ENCODE results near the gene RBBP7. TPM values are rescaled to one million over a fixed set of nuclear protein-coding genes. Genes with fewer than 3 reads are reported as not detected.

RBBP7 gene
- total RNA-seq, 1 experiment from 2014 or later = 146 TPM

DNA sequence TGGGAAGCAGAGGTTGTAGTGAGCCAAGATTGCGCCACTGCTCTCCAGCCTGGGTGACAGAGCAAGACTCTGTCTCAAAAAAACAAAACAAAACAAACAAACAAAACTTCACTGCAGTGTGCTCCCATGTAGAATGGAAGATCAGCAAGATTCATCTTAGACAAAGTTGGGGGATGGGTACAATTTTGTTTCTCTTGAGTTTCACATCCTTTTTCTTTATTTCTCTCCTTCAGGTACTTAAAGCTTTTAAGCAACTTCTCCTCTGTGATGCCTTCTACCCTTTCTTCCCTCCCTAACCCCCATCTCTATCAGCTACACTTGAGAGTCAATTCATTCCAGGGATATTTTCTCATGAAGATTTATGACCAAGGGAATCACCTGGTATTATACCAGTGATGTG is 15.5 kb upstream of the RBBP7 start:
- Histone ChIP-seq H3K4me3 (replicated peaks in 1 of 2; ENCODE audit: low read depth in 1 of 2, low read length in 2 of 2) (no peak overlapping the region), H3K4me2 (ENCODE audit: low read length) (no peak overlapping the region), H3K9me2 (ENCODE audit: insufficient read depth) (no peaks in the 10 kb centered on the region), H3K4me1 (ENCODE audit: control insufficient read depth in 1 of 2, insufficient read depth in 2 of 2, low read length in 2 of 2) (peaks cover 3 to 9% of the 10 kb centered on the region in 2 experiments; a peak in 3 of 4 replicates), H3K9me3 (ENCODE audit: control insufficient read depth in 1 of 2, insufficient read depth in 1 of 2, low read depth in 1 of 2, low read length in 2 of 2) (no peaks in the 10 kb centered on the region), H4K20me1 (ENCODE audit: insufficient read depth) (no peaks in the 10 kb centered on the region), H3K9ac (ENCODE audit: low read length) (no peak overlapping the region), H3K27me3 (ENCODE audit: insufficient read depth, low read length) (no peaks in the 10 kb centered on the region), H3K36me3 (ENCODE audit: control insufficient read depth in 1 of 2, insufficient read depth in 2 of 2, low read length in 2 of 2) (no peaks in the 10 kb centered on the region), H3K79me2 (ENCODE audit: insufficient read depth, low read length) (no peaks in the 10 kb centered on the region), H2AFZ (ENCODE audit: low read depth, low read length, poor library complexity, severe bottlenecking) (no peak overlapping the region), H3K27ac (ENCODE audit: low read depth, low read length) (no peak overlapping the region)
- ATAC-seq (no peak), DNase-seq (ENCODE audit: low read depth, low spot score) (no peak)
- TF ChIP-seq, protein P1, sequence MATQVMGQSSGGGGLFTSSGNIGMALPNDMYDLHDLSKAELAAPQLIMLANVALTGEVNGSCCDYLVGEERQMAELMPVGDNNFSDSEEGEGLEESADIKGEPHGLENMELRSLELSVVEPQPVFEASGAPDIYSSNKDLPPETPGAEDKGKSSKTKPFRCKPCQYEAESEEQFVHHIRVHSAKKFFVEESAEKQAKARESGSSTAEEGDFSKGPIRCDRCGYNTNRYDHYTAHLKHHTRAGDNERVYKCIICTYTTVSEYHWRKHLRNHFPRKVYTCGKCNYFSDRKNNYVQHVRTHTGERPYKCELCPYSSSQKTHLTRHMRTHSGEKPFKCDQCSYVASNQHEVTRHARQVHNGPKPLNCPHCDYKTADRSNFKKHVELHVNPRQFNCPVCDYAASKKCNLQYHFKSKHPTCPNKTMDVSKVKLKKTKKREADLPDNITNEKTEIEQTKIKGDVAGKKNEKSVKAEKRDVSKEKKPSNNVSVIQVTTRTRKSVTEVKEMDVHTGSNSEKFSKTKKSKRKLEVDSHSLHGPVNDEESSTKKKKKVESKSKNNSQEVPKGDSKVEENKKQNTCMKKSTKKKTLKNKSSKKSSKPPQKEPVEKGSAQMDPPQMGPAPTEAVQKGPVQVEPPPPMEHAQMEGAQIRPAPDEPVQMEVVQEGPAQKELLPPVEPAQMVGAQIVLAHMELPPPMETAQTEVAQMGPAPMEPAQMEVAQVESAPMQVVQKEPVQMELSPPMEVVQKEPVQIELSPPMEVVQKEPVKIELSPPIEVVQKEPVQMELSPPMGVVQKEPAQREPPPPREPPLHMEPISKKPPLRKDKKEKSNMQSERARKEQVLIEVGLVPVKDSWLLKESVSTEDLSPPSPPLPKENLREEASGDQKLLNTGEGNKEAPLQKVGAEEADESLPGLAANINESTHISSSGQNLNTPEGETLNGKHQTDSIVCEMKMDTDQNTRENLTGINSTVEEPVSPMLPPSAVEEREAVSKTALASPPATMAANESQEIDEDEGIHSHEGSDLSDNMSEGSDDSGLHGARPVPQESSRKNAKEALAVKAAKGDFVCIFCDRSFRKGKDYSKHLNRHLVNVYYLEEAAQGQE (IDR thresholded peaks at IDR 0.05; ENCODE audit: low read depth) = no peak
- TF ChIP-seq, protein P2, sequence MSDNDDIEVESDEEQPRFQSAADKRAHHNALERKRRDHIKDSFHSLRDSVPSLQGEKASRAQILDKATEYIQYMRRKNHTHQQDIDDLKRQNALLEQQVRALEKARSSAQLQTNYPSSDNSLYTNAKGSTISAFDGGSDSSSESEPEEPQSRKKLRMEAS (IDR thresholded peaks at IDR 0.05) = no peak
- TF ChIP-seq TCF7L2 (IDR thresholded peaks at IDR 0.05; ENCODE audit: borderline replicate concordance, extremely low read depth, insufficient read depth, insufficient read length) (no peak), ELF1 (IDR thresholded peaks at IDR 0.05; ENCODE audit: borderline replicate concordance, low read depth) (no peak)
- TF ChIP-seq, protein P3, sequence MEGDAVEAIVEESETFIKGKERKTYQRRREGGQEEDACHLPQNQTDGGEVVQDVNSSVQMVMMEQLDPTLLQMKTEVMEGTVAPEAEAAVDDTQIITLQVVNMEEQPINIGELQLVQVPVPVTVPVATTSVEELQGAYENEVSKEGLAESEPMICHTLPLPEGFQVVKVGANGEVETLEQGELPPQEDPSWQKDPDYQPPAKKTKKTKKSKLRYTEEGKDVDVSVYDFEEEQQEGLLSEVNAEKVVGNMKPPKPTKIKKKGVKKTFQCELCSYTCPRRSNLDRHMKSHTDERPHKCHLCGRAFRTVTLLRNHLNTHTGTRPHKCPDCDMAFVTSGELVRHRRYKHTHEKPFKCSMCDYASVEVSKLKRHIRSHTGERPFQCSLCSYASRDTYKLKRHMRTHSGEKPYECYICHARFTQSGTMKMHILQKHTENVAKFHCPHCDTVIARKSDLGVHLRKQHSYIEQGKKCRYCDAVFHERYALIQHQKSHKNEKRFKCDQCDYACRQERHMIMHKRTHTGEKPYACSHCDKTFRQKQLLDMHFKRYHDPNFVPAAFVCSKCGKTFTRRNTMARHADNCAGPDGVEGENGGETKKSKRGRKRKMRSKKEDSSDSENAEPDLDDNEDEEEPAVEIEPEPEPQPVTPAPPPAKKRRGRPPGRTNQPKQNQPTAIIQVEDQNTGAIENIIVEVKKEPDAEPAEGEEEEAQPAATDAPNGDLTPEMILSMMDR (IDR thresholded peaks at IDR 0.05 in 2 of 3, conservative IDR thresholded peaks at IDR 0.05 in 1 of 3; ENCODE audit: borderline replicate concordance in 1 of 3, insufficient read depth in 1 of 3, low read depth in 2 of 3, low read length in 2 of 3) = no peak
- CTCF ChIA-PET = interaction anchor here (1.3 kb wide), 1 partner anchor 161 kb away, joined by 6 read pairs; no protein-coding TSS in a partner anchor
- BruUV-seq (replicated peaks) = no TSS peak
- POLR2A ChIA-PET = no interaction called here
- RAD21 ChIA-PET (ENCODE audit: low non-redundant PET in 1 of 2, low total read pairs in 2 of 2, uncharacterized antibody in 2 of 2, unreplicated experiment in 2 of 2) = no interaction called here
- intact Hi-C loops (cut with micrococcal nuclease) = no loop called here

Data from HCT116 (cell line).